Colonic mucosa (tissue), 4 donors: ENCODE measurements around the gene PHACTR3. TPM values are rescaled to one million over a fixed set of nuclear protein-coding genes. Genes with fewer than 3 reads are reported as not detected.

ENCODE experiments used
- DNase-seq: peaks from one replicate; pipeline ENCODE4 v3.0.0-alpha.2; 2020
- H3K27ac ChIP-seq: fragments of 200-600 bp; one replicate; pipeline ENCODE4 v1.8.0; 2021
- H3K27me3 ChIP-seq: fragments of 200-600 bp; one replicate; pipeline ENCODE4 v1.8.0; 2021
- H3K36me3 ChIP-seq: fragments of 200-600 bp; one replicate; pipeline ENCODE4 v1.8.0; 2021
- H3K4me1 ChIP-seq: fragments of 200-600 bp; one replicate; pipeline ENCODE4 v1.8.0; 2021; ENCODE audit warnings: mild to moderate bottlenecking
- H3K4me3 ChIP-seq: fragments of 200-600 bp; one replicate; pipeline ENCODE4 v1.8.0; 2021
- H3K9ac ChIP-seq, 2 donors: one replicate each; pipeline ENCODE4 v1.7.0; 2013; ENCODE audit warnings: control low read depth in 2 of 2, low read depth in 2 of 2, low read length in 2 of 2
- H3K9me3 ChIP-seq: fragments of 200-600 bp; one replicate; pipeline ENCODE4 v1.8.0; 2021
- intact Hi-C: fragments of 100-400 bp; cut with DNase I; formaldehyde crosslinking; loops from one replicate; pipeline ENCODE4 v1.14.1; 2022
- total RNA-seq, 2 donors: library from RNA; stranded (reverse); fragmentation: NEBNext Ultra II Directional in 1 of 2; extraction: Animal tissue kit (Norgen Biotek cat#: 25700) in 1 of 2; gene quantifications; one replicate each; pipeline ENCODE4 v1.2.1, GENCODE V29; 2021
- TF ChIP-seq, protein P1 (sequence below): fragments of 200-600 bp; IDR thresholded peaks from one replicate; pipeline ENCODE4 v1.8.0; 2022; ENCODE audit warnings: antibody characterized with exemption, mild to moderate bottlenecking
- donor health status: healthy.
- donor health status: DM: no; HTN: no; CAD: no.
- donor health status: DM: no; HTN: no; CAD: no.

Gene PHACTR3
- total RNA-seq, 2 donors from 2014 or later, result 0.44 to 0.53 TPM

DNA sequence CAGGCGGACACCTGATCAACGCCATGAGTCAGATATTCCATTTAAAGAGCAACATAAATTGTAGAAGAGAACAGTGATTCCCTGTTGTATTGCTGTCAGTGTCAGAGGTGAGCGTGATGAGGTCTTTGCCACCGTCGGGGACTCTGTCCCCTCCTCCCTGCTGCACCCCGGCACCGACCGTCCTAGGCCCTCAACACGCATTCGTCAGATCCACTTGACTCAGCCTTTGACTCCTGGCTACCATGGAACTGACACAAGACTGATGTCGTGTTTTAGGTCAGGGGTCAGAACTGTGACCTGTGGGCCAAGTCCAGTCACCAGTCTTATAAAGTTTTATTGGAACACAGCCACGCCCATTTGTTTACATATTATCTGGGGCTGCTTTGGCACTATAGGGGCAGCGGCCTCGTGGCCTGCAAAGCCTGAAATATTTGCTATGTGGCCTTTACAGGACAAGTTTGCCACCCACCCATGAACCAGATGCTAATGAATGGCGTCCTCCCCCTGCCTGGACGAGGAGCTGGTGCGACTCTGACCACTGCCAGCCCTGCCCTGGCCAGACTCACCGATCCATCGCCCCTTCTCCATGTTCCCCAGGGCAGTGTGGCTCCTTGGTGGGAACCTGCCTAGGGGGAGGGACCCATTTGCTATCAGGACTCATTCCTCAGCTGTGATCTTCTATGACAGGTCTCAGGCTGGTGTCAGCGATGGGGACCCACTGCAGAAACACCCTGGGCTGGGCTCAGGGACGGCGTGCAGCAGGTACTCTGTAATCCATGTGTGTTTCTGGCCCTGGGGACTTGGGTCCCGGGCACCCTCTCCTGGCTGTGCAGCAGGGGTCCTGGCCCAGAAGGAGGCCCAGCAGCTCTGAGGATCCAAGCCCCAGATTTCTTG is 37.5 kb upstream of the PHACTR3 start:
- H3K4me1 ChIP-seq, result no peaks in the 10 kb centered on the region
- no peaks in the 10 kb centered on the region for H3K9me3 ChIP-seq
- no peak overlapping the region for H3K27ac ChIP-seq
- intact Hi-C loops, result no loop called here
- TF ChIP-seq, protein P1, sequence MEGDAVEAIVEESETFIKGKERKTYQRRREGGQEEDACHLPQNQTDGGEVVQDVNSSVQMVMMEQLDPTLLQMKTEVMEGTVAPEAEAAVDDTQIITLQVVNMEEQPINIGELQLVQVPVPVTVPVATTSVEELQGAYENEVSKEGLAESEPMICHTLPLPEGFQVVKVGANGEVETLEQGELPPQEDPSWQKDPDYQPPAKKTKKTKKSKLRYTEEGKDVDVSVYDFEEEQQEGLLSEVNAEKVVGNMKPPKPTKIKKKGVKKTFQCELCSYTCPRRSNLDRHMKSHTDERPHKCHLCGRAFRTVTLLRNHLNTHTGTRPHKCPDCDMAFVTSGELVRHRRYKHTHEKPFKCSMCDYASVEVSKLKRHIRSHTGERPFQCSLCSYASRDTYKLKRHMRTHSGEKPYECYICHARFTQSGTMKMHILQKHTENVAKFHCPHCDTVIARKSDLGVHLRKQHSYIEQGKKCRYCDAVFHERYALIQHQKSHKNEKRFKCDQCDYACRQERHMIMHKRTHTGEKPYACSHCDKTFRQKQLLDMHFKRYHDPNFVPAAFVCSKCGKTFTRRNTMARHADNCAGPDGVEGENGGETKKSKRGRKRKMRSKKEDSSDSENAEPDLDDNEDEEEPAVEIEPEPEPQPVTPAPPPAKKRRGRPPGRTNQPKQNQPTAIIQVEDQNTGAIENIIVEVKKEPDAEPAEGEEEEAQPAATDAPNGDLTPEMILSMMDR, result no peak
- no peak overlapping the region for H3K9ac ChIP-seq
- no peaks in the 10 kb centered on the region for H3K36me3 ChIP-seq
- no peak for DNase-seq
- H3K4me3 ChIP-seq, result no peak overlapping the region
- H3K27me3 ChIP-seq, result no peaks in the 10 kb centered on the region

DNA sequence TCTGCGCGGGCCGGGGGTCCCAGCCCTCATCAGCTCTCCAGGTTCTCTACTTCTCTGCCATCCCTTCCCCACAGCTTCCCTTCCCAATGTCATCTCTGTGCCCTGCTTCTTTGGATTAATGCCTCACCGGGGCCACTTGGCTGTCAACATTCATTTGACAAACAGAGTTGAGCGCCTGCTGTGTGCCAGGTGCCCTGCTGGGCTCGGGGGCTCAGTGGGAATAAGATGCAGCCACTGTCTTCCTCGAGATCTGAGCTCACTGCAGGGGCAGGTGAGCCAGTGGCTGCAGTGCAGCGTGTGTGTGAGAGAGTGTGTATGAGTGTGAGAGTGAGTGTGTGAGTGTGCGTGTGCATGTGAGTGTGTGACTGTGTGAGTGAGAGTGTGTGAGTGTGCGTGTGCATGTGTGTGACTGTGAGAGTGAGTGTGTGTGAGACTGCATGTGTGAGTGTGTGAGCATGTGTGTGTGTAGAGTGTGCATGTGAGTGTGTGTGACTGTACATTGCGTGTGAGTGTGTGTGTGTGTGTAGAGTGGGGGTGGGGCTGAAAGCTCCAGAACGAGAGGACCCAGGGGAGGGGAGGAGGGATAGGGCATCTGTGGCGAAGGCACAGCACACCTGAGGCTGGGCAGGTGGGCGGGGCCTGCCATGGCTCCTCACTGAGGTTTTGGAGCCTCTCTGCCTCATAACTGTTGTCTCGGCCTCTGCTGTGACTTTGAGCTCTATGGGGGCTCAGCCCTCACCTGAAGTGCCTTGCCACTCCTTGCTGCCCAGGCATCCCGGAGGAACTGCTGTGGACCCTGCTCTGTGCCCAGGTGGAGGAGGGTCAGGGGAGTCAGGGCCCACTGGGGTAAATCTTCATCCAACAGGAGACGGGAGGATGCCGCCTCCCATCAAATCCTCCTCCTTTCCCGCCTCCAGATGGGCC is 36.5 kb upstream of the PHACTR3 start:
- TF ChIP-seq, protein P1, result no peak
- Histone ChIP-seq H3K4me3 (no peak overlapping the region), H3K9ac (no peak overlapping the region), H3K27me3 (no peaks in the 10 kb centered on the region), H3K27ac (no peak overlapping the region), H3K4me1 (no peaks in the 10 kb centered on the region), H3K9me3 (no peaks in the 10 kb centered on the region), H3K36me3 (no peaks in the 10 kb centered on the region)
- no peak for DNase-seq
- intact Hi-C loops, result no loop called here

GRCh38 chr20:59568509-59569024 is 35.8 kb upstream of the PHACTR3 start:
- Histone ChIP-seq H3K27ac (no peak overlapping the region), H3K4me3 (no peak overlapping the region), H3K4me1 (no peaks in the 10 kb centered on the region), H3K36me3 (no peaks in the 10 kb centered on the region), H3K27me3 (no peaks in the 10 kb centered on the region), H3K9ac (no peak overlapping the region), H3K9me3 (no peaks in the 10 kb centered on the region)
- intact Hi-C loops, result no loop called here
- TF ChIP-seq, protein P1, result no peak
- no peak for DNase-seq

DNA sequence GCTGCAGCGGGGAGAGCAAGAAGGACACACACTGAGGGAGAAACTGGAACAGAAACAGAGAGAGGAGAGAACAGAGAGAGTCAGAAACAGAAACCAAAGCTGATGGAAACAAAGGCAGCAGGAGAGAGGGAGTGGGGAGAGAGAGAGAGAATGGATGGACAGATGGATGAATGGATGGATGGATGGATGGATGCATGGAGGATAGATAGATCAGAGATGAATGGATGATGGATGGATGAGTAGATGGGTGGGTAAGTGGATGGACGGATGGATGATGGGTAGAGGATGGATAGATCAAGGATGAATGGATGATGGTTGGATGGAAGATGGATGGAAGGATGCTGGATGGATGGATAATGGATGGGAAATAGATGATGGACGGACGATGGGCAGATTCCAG is 35.0 kb upstream of the PHACTR3 start:
- TF ChIP-seq, protein P1, result no peak
- Histone ChIP-seq H3K27ac (no peak overlapping the region), H3K4me3 (no peak overlapping the region), H3K27me3 (no peaks in the 10 kb centered on the region), H3K36me3 (no peaks in the 10 kb centered on the region), H3K9ac (no peak overlapping the region), H3K4me1 (no peaks in the 10 kb centered on the region), H3K9me3 (no peaks in the 10 kb centered on the region)
- intact Hi-C loops, result no loop called here
- DNase-seq, result no peak

DNA sequence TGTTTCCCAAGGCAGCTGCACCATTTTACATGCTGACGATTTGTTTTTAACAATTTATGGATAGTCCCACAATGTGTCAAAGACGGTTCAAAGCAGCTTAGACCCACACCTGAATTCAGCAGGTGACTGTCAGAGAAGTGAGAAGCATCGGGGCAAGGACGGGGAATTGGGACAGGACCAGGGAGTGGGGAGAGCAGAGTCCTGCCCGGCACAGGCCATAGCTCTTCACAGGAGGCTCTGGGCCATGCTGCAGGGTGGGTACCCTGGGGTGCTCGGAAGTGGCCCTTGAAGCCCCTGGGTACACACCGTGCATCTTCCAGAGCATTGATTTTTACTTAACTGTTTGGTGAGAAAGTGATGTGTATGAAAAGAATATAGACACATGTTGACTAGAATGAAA is 33.2 kb upstream of the PHACTR3 start:
- no peaks in the 10 kb centered on the region for H3K9me3 ChIP-seq
- peaks cover 3% of the 10 kb centered on the region for H3K27me3 ChIP-seq
- no peaks in the 10 kb centered on the region for H3K36me3 ChIP-seq
- TF ChIP-seq, protein P1, result no peak
- DNase-seq, result no peak
- no peak overlapping the region for H3K27ac ChIP-seq
- H3K4me3 ChIP-seq, result no peak overlapping the region
- intact Hi-C loops, result no loop called here
- no peak overlapping the region for H3K9ac ChIP-seq
- no peaks in the 10 kb centered on the region for H3K4me1 ChIP-seq
